ENCODE results near the gene HTRA1. TPM values are rescaled to one million over a fixed set of nuclear protein-coding genes. Genes with fewer than 3 reads are reported as not detected.

The HTRA1 gene
- total and polyA plus RNA-seq, 10 of the 15 experiments (the other 5 are each of a cell fraction or from before 2014, with no cell fraction given): 0.13 TPM; not detected in 9

DNA sequence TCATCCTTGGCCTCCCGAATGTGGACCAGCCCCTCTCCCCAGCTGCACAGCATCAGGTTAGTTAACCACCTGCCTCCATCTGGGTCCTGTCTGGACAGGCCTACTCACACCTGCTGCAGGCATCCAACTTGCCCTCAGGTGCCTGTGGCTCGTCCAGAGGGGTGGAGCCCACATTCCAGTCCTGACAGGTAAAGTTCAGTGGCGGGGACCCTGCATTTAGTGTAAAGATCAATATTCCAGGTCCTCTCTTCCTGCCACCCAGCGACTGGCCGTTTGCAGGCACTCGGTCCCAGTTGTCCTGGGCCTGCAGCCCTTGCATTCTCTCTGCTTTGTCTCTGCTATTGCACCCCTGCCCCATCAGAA lies 15.0 kb downstream of the HTRA1 start (continued):
- no peak for TF ChIP-seq IRF3 (IDR thresholded peaks at IDR 0.05)

DNA sequence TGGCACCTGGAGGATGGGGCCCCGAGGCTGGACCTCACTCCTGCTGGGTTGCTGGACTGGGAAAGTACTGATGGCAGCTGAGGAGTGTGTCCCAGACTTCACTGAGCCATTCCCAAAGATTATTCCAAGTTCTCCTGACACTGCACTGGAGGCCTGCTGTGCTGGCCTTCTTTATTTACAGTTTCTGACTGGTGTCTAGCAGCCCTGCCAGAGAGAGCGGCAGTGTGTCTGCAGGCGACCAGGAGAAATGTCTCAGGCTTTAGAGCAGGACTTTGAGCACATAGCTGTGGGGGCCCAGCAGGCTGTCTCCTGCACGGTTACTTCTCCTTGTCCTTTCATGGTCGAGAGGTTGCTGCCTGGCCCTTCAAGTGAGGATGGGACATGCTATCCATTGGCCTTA lies 16.1 kb downstream of the HTRA1 start:
- intact Hi-C loops (cut with micrococcal nuclease; ENCODE audit: unreplicated experiment): no loop called here
- in situ Hi-C loops (cut with MboI): no loop called here
- H3K9me3 ChIP-seq (replicated peaks; ENCODE audit: control insufficient read depth, insufficient read depth, low read length): no peaks in the 10 kb centered on the region
- H2AFZ ChIP-seq (ENCODE audit: control insufficient read depth, low read depth, low read length): no peak overlapping the region
- H3K4me3 ChIP-seq: no peak overlapping the region
- DNase-seq (ENCODE audit: low read depth, low spot score) (no peak), FAIRE-seq (no peak), ATAC-seq (no peak)
- no peak for TF ChIP-seq BCL3 (IDR thresholded peaks at IDR 0.05; ENCODE audit: borderline replicate concordance, insufficient read depth, low read depth, low read length, poor library complexity, severe bottlenecking)
- no peak for TF ChIP-seq RAD51 (IDR thresholded peaks at IDR 0.05)
- TF ChIP-seq NFXL1 (IDR thresholded peaks at IDR 0.05; ENCODE audit: borderline replicate concordance): no peak
- TF ChIP-seq, protein P1, sequence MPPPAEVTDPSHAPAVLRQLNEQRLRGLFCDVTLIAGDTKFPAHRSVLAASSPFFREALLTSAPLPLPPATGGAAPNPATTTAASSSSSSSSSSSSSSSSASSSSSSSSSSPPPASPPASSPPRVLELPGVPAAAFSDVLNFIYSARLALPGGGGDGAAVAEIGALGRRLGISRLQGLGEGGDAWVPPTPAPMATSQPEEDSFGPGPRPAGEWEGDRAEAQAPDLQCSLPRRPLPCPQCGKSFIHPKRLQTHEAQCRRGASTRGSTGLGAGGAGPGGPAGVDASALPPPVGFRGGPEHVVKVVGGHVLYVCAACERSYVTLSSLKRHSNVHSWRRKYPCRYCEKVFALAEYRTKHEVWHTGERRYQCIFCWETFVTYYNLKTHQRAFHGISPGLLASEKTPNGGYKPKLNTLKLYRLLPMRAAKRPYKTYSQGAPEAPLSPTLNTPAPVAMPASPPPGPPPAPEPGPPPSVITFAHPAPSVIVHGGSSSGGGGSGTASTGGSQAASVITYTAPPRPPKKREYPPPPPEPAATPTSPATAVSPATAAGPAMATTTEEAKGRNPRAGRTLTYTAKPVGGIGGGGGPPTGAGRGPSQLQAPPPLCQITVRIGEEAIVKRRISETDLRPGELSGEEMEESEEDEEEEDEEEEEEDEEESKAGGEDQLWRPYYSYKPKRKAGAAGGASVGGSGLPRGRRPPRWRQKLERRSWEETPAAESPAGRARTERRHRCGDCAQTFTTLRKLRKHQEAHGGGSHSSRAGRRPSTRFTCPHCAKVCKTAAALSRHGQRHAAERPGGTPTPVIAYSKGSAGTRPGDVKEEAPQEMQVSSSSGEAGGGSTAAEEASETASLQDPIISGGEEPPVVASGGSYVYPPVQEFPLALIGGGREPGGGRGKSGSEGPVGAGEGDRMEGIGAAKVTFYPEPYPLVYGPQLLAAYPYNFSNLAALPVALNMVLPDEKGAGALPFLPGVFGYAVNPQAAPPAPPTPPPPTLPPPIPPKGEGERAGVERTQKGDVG (CRISPR knock-in tag; IDR thresholded peaks at IDR 0.05): no peak
- TF ChIP-seq RELA (IDR thresholded peaks at IDR 0.05; ENCODE audit: borderline replicate concordance, partially characterized antibody): no peak
- TF ChIP-seq ATF2 (IDR thresholded peaks at IDR 0.05; ENCODE audit: low read length): no peak
- TF ChIP-seq ATF3 (IDR thresholded peaks at IDR 0.05; ENCODE audit: borderline replicate concordance, extremely low read depth, low read depth, low read length): no peak
- TF ChIP-seq KDM1A (IDR thresholded peaks at IDR 0.05; ENCODE audit: borderline replicate concordance): no peak
- ChIA-PET RAD21 (ENCODE audit: unreplicated experiment) (no interaction called here), SMC1A (ENCODE audit: uncharacterized antibody, unreplicated experiment) (no interaction called here), POLR2A (no interaction called here), CTCF (interaction anchor here (0.7 kb wide), 1 partner anchor 18 kb away, joined by 3 read pairs; no protein-coding TSS in a partner anchor)
- no peaks in the 10 kb centered on the region for H3K79me2 ChIP-seq (ENCODE audit: control insufficient read depth, insufficient read depth, low read length)
- no TSS peak for BruUV-seq (replicated peaks)
- no peak overlapping the region for H3K9ac ChIP-seq (ENCODE audit: control insufficient read depth, insufficient read depth, low read length)
- WGBS (ENCODE audit: insufficient coverage, insufficient replicate concordance, low lambda C conversion rate, missing lambda C conversion rate): 11% methylated on average over 5 of the region's 5 CpGs
- no peaks in the 10 kb centered on the region for H4K20me1 ChIP-seq (ENCODE audit: control insufficient read depth, insufficient read depth)
- peaks cover 0 to 2% of the 10 kb centered on the region in 2 experiments; a peak in 2 of 4 replicates for H3K27me3 ChIP-seq (replicated peaks in 1 of 2; ENCODE audit: control insufficient read depth in 2 of 2, insufficient read depth in 2 of 2, low read length in 1 of 2)
- H3K4me1 ChIP-seq (ENCODE audit: control insufficient read depth, insufficient read depth, low read length): no peaks in the 10 kb centered on the region
- H3K27ac ChIP-seq (ENCODE audit: control insufficient read depth, insufficient read depth): no peak overlapping the region
- H3K4me2 ChIP-seq (ENCODE audit: control insufficient read depth, insufficient read depth): no peak overlapping the region
- no peaks in the 10 kb centered on the region for H3K36me3 ChIP-seq (ENCODE audit: control insufficient read depth in 2 of 2, insufficient read depth in 2 of 2, low read length in 1 of 2)

Measured in GM12878 (cell line).